ENCODE results near the gene CHPF.

The CHPF gene

GRCh38 chr2:219506802-219507526 lies 36.6 kb downstream of the CHPF start:
- Histone ChIP-seq H3K36me3 (ENCODE audit: control insufficient read depth, insufficient read depth, low read length) (peaks cover 31% of the 10 kb centered on the region), H3K9me3 (ENCODE audit: control insufficient read depth, low read length) (no peaks in the 10 kb centered on the region), H3K27ac (ENCODE audit: insufficient read depth, low read length, poor library complexity, severe bottlenecking) (peak overlapping the region; percentile 11), H3K4me3 (ENCODE audit: insufficient read depth, low read depth, low read length, poor library complexity, severe bottlenecking) (no peak overlapping the region), H3K27me3 (replicated peaks; ENCODE audit: control insufficient read depth, insufficient read depth, low read length, poor library complexity, severe bottlenecking) (peaks cover 21% of the 10 kb centered on the region), H3K4me1 (ENCODE audit: control insufficient read depth, insufficient read depth, low read length, poor library complexity, severe bottlenecking) (peaks cover 12% of the 10 kb centered on the region)
- no peak for DNase-seq

- no peaks in the 10 kb centered on the region for H3K9me3 ChIP-seq (ENCODE audit: control insufficient read depth, low read length)
- H3K36me3 ChIP-seq (ENCODE audit: control insufficient read depth, insufficient read depth, low read length), result peaks cover 36% of the 10 kb centered on the region
- H3K4me1 ChIP-seq (ENCODE audit: control insufficient read depth, insufficient read depth, low read length, poor library complexity, severe bottlenecking), result peaks cover 12% of the 10 kb centered on the region
- H3K27ac ChIP-seq (ENCODE audit: insufficient read depth, low read length, poor library complexity, severe bottlenecking), result no peak overlapping the region
- DNase-seq, result no peak
- peaks cover 18% of the 10 kb centered on the region for H3K27me3 ChIP-seq (replicated peaks; ENCODE audit: control insufficient read depth, insufficient read depth, low read length, poor library complexity, severe bottlenecking)
- no peak overlapping the region for H3K4me3 ChIP-seq (ENCODE audit: insufficient read depth, low read depth, low read length, poor library complexity, severe bottlenecking)
These were observed 37.3 kb downstream of the CHPF start for GRCh38 chr2:219506153-219506801.

- Histone ChIP-seq H3K9me3 (ENCODE audit: control insufficient read depth, low read length) (no peaks in the 10 kb centered on the region), H3K27me3 (replicated peaks; ENCODE audit: control insufficient read depth, insufficient read depth, low read length, poor library complexity, severe bottlenecking) (peaks cover 13% of the 10 kb centered on the region), H3K27ac (ENCODE audit: insufficient read depth, low read length, poor library complexity, severe bottlenecking) (no peak overlapping the region), H3K36me3 (ENCODE audit: control insufficient read depth, insufficient read depth, low read length) (peaks cover 36% of the 10 kb centered on the region), H3K4me1 (ENCODE audit: control insufficient read depth, insufficient read depth, low read length, poor library complexity, severe bottlenecking) (peaks cover 12% of the 10 kb centered on the region), H3K4me3 (ENCODE audit: insufficient read depth, low read depth, low read length, poor library complexity, severe bottlenecking) (no peak overlapping the region)
- no peak for DNase-seq
These were observed 38.0 kb downstream of the CHPF start for GRCh38 chr2:219505585-219505984.

- peaks cover 15% of the 10 kb centered on the region for H3K4me1 ChIP-seq (ENCODE audit: control insufficient read depth, insufficient read depth, low read length, poor library complexity, severe bottlenecking)
These were observed 41.0 kb downstream of the CHPF start for GRCh38 chr2:219502618-219503017.

GRCh38 chr2:219501849-219502248 lies 41.8 kb downstream of the CHPF start:
- H3K9me3 ChIP-seq (ENCODE audit: control insufficient read depth, low read length), result no peaks in the 10 kb centered on the region
- no peak for DNase-seq
- peaks cover 23% of the 10 kb centered on the region for H3K4me1 ChIP-seq (ENCODE audit: control insufficient read depth, insufficient read depth, low read length, poor library complexity, severe bottlenecking)
- no peak overlapping the region for H3K27ac ChIP-seq (ENCODE audit: insufficient read depth, low read length, poor library complexity, severe bottlenecking)
- peaks cover 33% of the 10 kb centered on the region for H3K36me3 ChIP-seq (ENCODE audit: control insufficient read depth, insufficient read depth, low read length)
- H3K4me3 ChIP-seq (ENCODE audit: insufficient read depth, low read depth, low read length, poor library complexity, severe bottlenecking), result no peak overlapping the region
- peaks cover 12% of the 10 kb centered on the region for H3K27me3 ChIP-seq (replicated peaks; ENCODE audit: control insufficient read depth, insufficient read depth, low read length, poor library complexity, severe bottlenecking)

More at GRCh38 chr2:219502618-219503017, 41.0 kb downstream of the CHPF start:
- no peak overlapping the region for H3K27ac ChIP-seq (ENCODE audit: insufficient read depth, low read length, poor library complexity, severe bottlenecking)
- DNase-seq, result no peak
- H3K4me3 ChIP-seq (ENCODE audit: insufficient read depth, low read depth, low read length, poor library complexity, severe bottlenecking), result no peak overlapping the region
- H3K36me3 ChIP-seq (ENCODE audit: control insufficient read depth, insufficient read depth, low read length), result peaks cover 36% of the 10 kb centered on the region
- no peaks in the 10 kb centered on the region for H3K9me3 ChIP-seq (ENCODE audit: control insufficient read depth, low read length)
- H3K27me3 ChIP-seq (replicated peaks; ENCODE audit: control insufficient read depth, insufficient read depth, low read length, poor library complexity, severe bottlenecking), result peaks cover 4% of the 10 kb centered on the region

- H3K9me3 ChIP-seq (ENCODE audit: control insufficient read depth, low read length), result no peaks in the 10 kb centered on the region
- peaks cover 19% of the 10 kb centered on the region for H3K36me3 ChIP-seq (ENCODE audit: control insufficient read depth, insufficient read depth, low read length)
- DNase-seq, result no peak
- peaks cover 24% of the 10 kb centered on the region for H3K27me3 ChIP-seq (replicated peaks; ENCODE audit: control insufficient read depth, insufficient read depth, low read length, poor library complexity, severe bottlenecking)
- peaks cover 26% of the 10 kb centered on the region for H3K4me1 ChIP-seq (ENCODE audit: control insufficient read depth, insufficient read depth, low read length, poor library complexity, severe bottlenecking)
- H3K4me3 ChIP-seq (ENCODE audit: insufficient read depth, low read depth, low read length, poor library complexity, severe bottlenecking), result no peak overlapping the region
- H3K27ac ChIP-seq (ENCODE audit: insufficient read depth, low read length, poor library complexity, severe bottlenecking), result no peak overlapping the region
These were observed 43.5 kb downstream of the CHPF start for GRCh38 chr2:219500135-219500534.

GRCh38 chr2:219499555-219499954 lies 44.1 kb downstream of the CHPF start:
- Histone ChIP-seq H3K27me3 (replicated peaks; ENCODE audit: control insufficient read depth, insufficient read depth, low read length, poor library complexity, severe bottlenecking) (peaks cover 28% of the 10 kb centered on the region), H3K4me3 (ENCODE audit: insufficient read depth, low read depth, low read length, poor library complexity, severe bottlenecking) (no peak overlapping the region), H3K9me3 (ENCODE audit: control insufficient read depth, low read length) (no peaks in the 10 kb centered on the region), H3K4me1 (ENCODE audit: control insufficient read depth, insufficient read depth, low read length, poor library complexity, severe bottlenecking) (peaks cover 26% of the 10 kb centered on the region), H3K27ac (ENCODE audit: insufficient read depth, low read length, poor library complexity, severe bottlenecking) (no peak overlapping the region), H3K36me3 (ENCODE audit: control insufficient read depth, insufficient read depth, low read length) (peaks cover 13% of the 10 kb centered on the region)
- DNase-seq, result no peak

GRCh38 chr2:219499058-219499307 lies 44.6 kb downstream of the CHPF start:
- H3K4me1 ChIP-seq (ENCODE audit: control insufficient read depth, insufficient read depth, low read length, poor library complexity, severe bottlenecking), result peaks cover 26% of the 10 kb centered on the region
- peak overlapping the region; percentile 43 for H3K27ac ChIP-seq (ENCODE audit: insufficient read depth, low read length, poor library complexity, severe bottlenecking)
- DNase-seq, result no peak
- peaks cover 30% of the 10 kb centered on the region for H3K27me3 ChIP-seq (replicated peaks; ENCODE audit: control insufficient read depth, insufficient read depth, low read length, poor library complexity, severe bottlenecking)
- peak overlapping the region; percentile 86 for H3K4me3 ChIP-seq (ENCODE audit: insufficient read depth, low read depth, low read length, poor library complexity, severe bottlenecking)
- no peaks in the 10 kb centered on the region for H3K9me3 ChIP-seq (ENCODE audit: control insufficient read depth, low read length)
- peaks cover 8% of the 10 kb centered on the region for H3K36me3 ChIP-seq (ENCODE audit: control insufficient read depth, insufficient read depth, low read length)

- peaks cover 32% of the 10 kb centered on the region for H3K27me3 ChIP-seq (replicated peaks; ENCODE audit: control insufficient read depth, insufficient read depth, low read length, poor library complexity, severe bottlenecking)
- peaks cover 26% of the 10 kb centered on the region for H3K4me1 ChIP-seq (ENCODE audit: control insufficient read depth, insufficient read depth, low read length, poor library complexity, severe bottlenecking)
- H3K36me3 ChIP-seq (ENCODE audit: control insufficient read depth, insufficient read depth, low read length), result peaks cover 5% of the 10 kb centered on the region
- peak within 1 kb of the TSS; percentile 86 for H3K4me3 ChIP-seq (ENCODE audit: insufficient read depth, low read depth, low read length, poor library complexity, severe bottlenecking)
- DNase-seq, result peak; percentile 77 to 89 (median 89)
- H3K9me3 ChIP-seq (ENCODE audit: control insufficient read depth, low read length), result no peaks in the 10 kb centered on the region
- H3K27ac ChIP-seq (ENCODE audit: insufficient read depth, low read length, poor library complexity, severe bottlenecking), result peak within 1 kb of the TSS; percentile 43
These were observed 45.1 kb downstream of the CHPF start, which contains the start of gene GMPPA for GRCh38 chr2:219498280-219499057. Gene GMPPA (plus strand): TSS chr2:219498891. CDS start chr2:219499976, 1,085 bp downstream.

Measured in effector memory CD4-positive, alpha-beta T cell (primary cell).